T-cell (primary cell): ENCODE measurements around the gene SNX32. TPM values are rescaled to one million over a fixed set of nuclear protein-coding genes. Genes with fewer than 3 reads are reported as not detected.

Experiments
- ATAC-seq, 4 experiments: fragments of 200-7000 bp in 3 of 4; fragments of 150-1000 bp in 1 of 4; cut with Tn5 transposase; replicated peaks in 1 of 4; 1 replicate in 3 of 4; 2 replicates in 1 of 4; pipeline ENCODE4 v1.10.0; 2021; ENCODE audit warnings: moderate library complexity in 3 of 4, mild to moderate bottlenecking in 2 of 4, moderate number of reproducible peaks in 1 of 4
- CTCF ChIA-PET, 2 donors: fragments of 300-600 bp; sonication (Branson Sonifier 250); formaldehyde crosslinking; loops; one replicate each; lab custom pipeline; 2022; ENCODE audit warnings: antibody characterized with exemption in 2 of 2; lab: Charles Lee
- POLR2A ChIA-PET, 2 donors: fragments of 300-600 bp; sonication (Branson Sonifier 250); formaldehyde crosslinking; loops; one replicate each; lab custom pipeline; 2022; ENCODE audit warnings: antibody characterized with exemption in 2 of 2; lab: Charles Lee
- DNase-seq, 35 experiments: peaks; one replicate each; pipeline versions ENCODE4 v3.0.0 to v3.0.0-alpha.2; 2013 to 2023
- H3K27ac ChIP-seq: one replicate; pipeline ENCODE4 v1.5.1; 2013; ENCODE audit warnings: low read length
- H3K27me3 ChIP-seq, 2 experiments: replicated peaks in 1 of 2; 1 replicate in 1 of 2; 2 replicates in 1 of 2; pipeline versions ENCODE4 v1.6.1 to v1.7.0; 2013; ENCODE audit warnings: low read length in 1 of 2, mixed read lengths in 1 of 2; ENCODE audit not compliant: control insufficient read depth in 2 of 2, insufficient read depth in 2 of 2; ENCODE audit errors: extremely low read depth in 1 of 2
- H3K36me3 ChIP-seq, 2 donors: 1 replicate in 1 of 2; 2 replicates in 1 of 2; pipeline versions ENCODE4 v1.6.1 to v1.7.0; 2013; ENCODE audit warnings: low read length in 1 of 2; ENCODE audit not compliant: control insufficient read depth in 2 of 2, insufficient read depth in 1 of 2; ENCODE audit errors: extremely low read depth in 1 of 2
- H3K4me1 ChIP-seq, 2 experiments: 1 replicate in 1 of 2; 2 replicates in 1 of 2; pipeline versions ENCODE4 v1.6.1 to v1.7.0; 2013; ENCODE audit warnings: low read length in 2 of 2, mixed read lengths in 1 of 2; ENCODE audit not compliant: insufficient read depth in 2 of 2, control insufficient read depth in 1 of 2; ENCODE audit errors: extremely low read depth in 1 of 2
- H3K4me3 ChIP-seq, 2 donors: 1 replicate in 1 of 2; 2 replicates in 1 of 2; pipeline versions ENCODE4 v1.5.1 to v1.7.0; 2013; ENCODE audit warnings: mild to moderate bottlenecking in 2 of 2, low read length in 1 of 2, moderate library complexity in 1 of 2; ENCODE audit not compliant: control insufficient read depth in 1 of 2; ENCODE audit errors: extremely low read depth in 1 of 2
- H3K9me3 ChIP-seq: 2 replicates; pipeline ENCODE4 v1.7.0; 2013
- H3K27ac Mint-ChIP-seq, 2 donors: one replicate each; pipeline ENCODE4 v1.8.0; 2020 to 2021; ENCODE audit warnings: mild to moderate bottlenecking in 2 of 2, mixed read lengths in 2 of 2
- H3K27me3 Mint-ChIP-seq, 2 donors: one replicate each; pipeline ENCODE4 v1.8.0; 2021 to 2022; ENCODE audit warnings: mixed read lengths in 2 of 2
- H3K36me3 Mint-ChIP-seq: one replicate; pipeline ENCODE4 v1.8.0; 2021; ENCODE audit warnings: mixed read lengths
- H3K4me1 Mint-ChIP-seq, 3 donors: one replicate each; pipeline ENCODE4 v1.8.0; 2020 to 2022; ENCODE audit warnings: mixed read lengths in 3 of 3, mild to moderate bottlenecking in 1 of 3
- H3K4me3 Mint-ChIP-seq, 3 donors: one replicate each; pipeline ENCODE4 v1.8.0; 2020 to 2022; ENCODE audit warnings: mild to moderate bottlenecking in 3 of 3, mixed read lengths in 3 of 3, moderate library complexity in 3 of 3
- H3K9me3 Mint-ChIP-seq, 3 donors: one replicate each; pipeline ENCODE4 v1.8.0; 2020 to 2022; ENCODE audit warnings: mixed read lengths in 3 of 3
- WGBS: methylation state at CpG from one replicate; pipeline ENCODE4 v1.1.5; 2013; ENCODE audit warnings: missing lambda C conversion rate; ENCODE audit not compliant: insufficient coverage; 5-methylcytosine and 5-hydroxymethylcytosine counted together
- total RNA-seq, 35 experiments: library from RNA in 6 of 35; stranded (reverse) in 6 of 35; fragments of 120-200 nt in 1 of 35; gene quantifications; one replicate each; pipeline versions ENCODE4 v1.2.1 to v1.2.4 and lab custom pipeline; 2013 to 2026

SNX32 gene
- total RNA-seq, 5 donors from 2014 or later (not counting 1 experiment from before 2014, with no cell fraction given): 0.26 to 1.4 (median 1.2) TPM

- H3K4me3 Mint-ChIP-seq: peak overlapping the region; percentile 68 to 78 (median 74)
- H3K27me3 Mint-ChIP-seq: peaks cover 31 to 50% of the 10 kb centered on the region in 2 donors
- no peaks in the 10 kb centered on the region for H3K36me3 ChIP-seq
- peak in 2 of 35 experiments; percentile 19 to 28 for DNase-seq
- 9% methylated on average over 36 of the region's 64 CpGs for WGBS
- peaks cover 3 to 34% of the 10 kb centered on the region in 2 experiments for H3K4me1 ChIP-seq
- ATAC-seq: peak in 1 of 4 experiments; percentile 38
- ChIA-PET CTCF (no interaction called here), POLR2A (no interaction called here)
- H3K36me3 Mint-ChIP-seq: no peaks in the 10 kb centered on the region
- H3K27ac ChIP-seq: no peak overlapping the region
- no peak overlapping the region for H3K27ac Mint-ChIP-seq
- H3K4me1 Mint-ChIP-seq: peaks cover 16 to 48% (median 28%) of the 10 kb centered on the region in 3 donors
- H3K9me3 Mint-ChIP-seq: no peaks in the 10 kb centered on the region
- H3K27me3 ChIP-seq: peaks cover 0 to 78% of the 10 kb centered on the region in 2 experiments
- H3K9me3 ChIP-seq: no peaks in the 10 kb centered on the region
- H3K4me3 ChIP-seq: peak overlapping the region in 1 of 2 donors; percentile 55
These were observed 45.8 kb upstream of the SNX32 start for GRCh38 chr11:65787649-65788622.

- H3K9me3 ChIP-seq: no peaks in the 10 kb centered on the region
- peak overlapping the region in 2 of 3 donors; percentile 6 to 78 for H3K4me3 Mint-ChIP-seq
- H3K9me3 Mint-ChIP-seq: no peaks in the 10 kb centered on the region
- WGBS: 80% methylated on average over 2 of the region's 6 CpGs
- H3K27me3 Mint-ChIP-seq: peaks cover 31 to 50% of the 10 kb centered on the region in 2 donors
- no peak overlapping the region for H3K27ac Mint-ChIP-seq
- DNase-seq: no peak
- H3K27ac ChIP-seq: no peak overlapping the region
- H3K4me1 ChIP-seq: peaks cover 3 to 34% of the 10 kb centered on the region in 2 experiments
- H3K4me1 Mint-ChIP-seq: peaks cover 16 to 46% (median 28%) of the 10 kb centered on the region in 3 donors
- H3K36me3 ChIP-seq: no peaks in the 10 kb centered on the region
- ChIA-PET POLR2A (interaction anchor here in 1 of 2 donors (0.6 kb wide), 1 partner anchor 60 kb away, joined by 11 read pairs; no protein-coding TSS in a partner anchor), CTCF (no interaction called here)
- no peak overlapping the region for H3K4me3 ChIP-seq
- no peaks in the 10 kb centered on the region for H3K36me3 Mint-ChIP-seq
- peaks cover 0 to 79% of the 10 kb centered on the region in 2 experiments for H3K27me3 ChIP-seq
- no peak for ATAC-seq
These were observed 44.9 kb upstream of the SNX32 start for GRCh38 chr11:65788821-65789220.

GRCh38 chr11:65789230-65790103, 44.3 kb upstream of the SNX32 start:
- H3K27ac ChIP-seq: no peak overlapping the region
- H3K4me3 ChIP-seq: no peak overlapping the region
- no peaks in the 10 kb centered on the region for H3K36me3 Mint-ChIP-seq
- H3K4me1 Mint-ChIP-seq: peaks cover 16 to 43% (median 26%) of the 10 kb centered on the region in 3 donors
- H3K27me3 Mint-ChIP-seq: peaks cover 31 to 50% of the 10 kb centered on the region in 2 donors
- 93% methylated on average over 3 of the region's 14 CpGs for WGBS
- no peaks in the 10 kb centered on the region for H3K9me3 Mint-ChIP-seq
- H3K4me1 ChIP-seq: peaks cover 3 to 34% of the 10 kb centered on the region in 2 experiments
- ChIA-PET CTCF (interaction anchor here in 1 of 2 donors (1.2 kb wide), 1 partner anchor 10 kb away, joined by 4 read pairs; no protein-coding TSS in a partner anchor), POLR2A (interaction anchor here in 1 of 2 donors (0.6 kb wide), 1 partner anchor 60 kb away, joined by 11 read pairs; no protein-coding TSS in a partner anchor)
- H3K9me3 ChIP-seq: no peaks in the 10 kb centered on the region
- H3K27me3 ChIP-seq: peaks cover 0 to 77% of the 10 kb centered on the region in 2 experiments
- ATAC-seq: no peak
- no peak for DNase-seq
- peak overlapping the region in 1 of 3 donors; percentile 78 for H3K4me3 Mint-ChIP-seq
- H3K27ac Mint-ChIP-seq: no peak overlapping the region
- H3K36me3 ChIP-seq: no peaks in the 10 kb centered on the region

GRCh38 chr11:65790104-65790901, 43.5 kb upstream of the SNX32 start:
- no peaks in the 10 kb centered on the region for H3K36me3 ChIP-seq
- ChIA-PET CTCF (interaction anchor here in 1 of 2 donors (0.7 to 1.2 kb wide), 2 partner anchors 11 to 1178 kb away, joined by 3 to 4 read pairs; no protein-coding TSS in a partner anchor), POLR2A (interaction anchor here in 1 of 2 donors (0.5 kb wide), 1 partner anchor 15 kb away, joined by 5 read pairs; no protein-coding TSS in a partner anchor)
- no peak for ATAC-seq
- no peak overlapping the region for H3K27ac ChIP-seq
- H3K4me1 ChIP-seq: peaks cover 3 to 30% of the 10 kb centered on the region in 2 experiments
- no peaks in the 10 kb centered on the region for H3K9me3 Mint-ChIP-seq
- H3K4me1 Mint-ChIP-seq: peaks cover 13 to 38% (median 21%) of the 10 kb centered on the region in 3 donors
- DNase-seq: no peak
- H3K4me3 ChIP-seq: no peak overlapping the region
- no peak overlapping the region for H3K4me3 Mint-ChIP-seq
- H3K9me3 ChIP-seq: no peaks in the 10 kb centered on the region
- no peaks in the 10 kb centered on the region for H3K36me3 Mint-ChIP-seq
- H3K27me3 Mint-ChIP-seq: peaks cover 28 to 47% of the 10 kb centered on the region in 2 donors
- 87% methylated on average over 13 of the region's 13 CpGs for WGBS
- peaks cover 0 to 76% of the 10 kb centered on the region in 2 experiments for H3K27me3 ChIP-seq
- no peak overlapping the region for H3K27ac Mint-ChIP-seq

GRCh38 chr11:65790902-65791650, 42.7 kb upstream of the SNX32 start:
- H3K9me3 Mint-ChIP-seq: no peaks in the 10 kb centered on the region
- H3K4me1 Mint-ChIP-seq: peaks cover 6 to 30% (median 14%) of the 10 kb centered on the region in 3 donors
- H3K9me3 ChIP-seq: no peaks in the 10 kb centered on the region
- DNase-seq: no peak
- POLR2A ChIA-PET: interaction anchor here in 1 of 2 donors (0.5 kb wide), 1 partner anchor 14 kb away, joined by 5 read pairs; no protein-coding TSS in a partner anchor
- no peak for ATAC-seq
- peaks cover 2 to 23% of the 10 kb centered on the region in 2 experiments for H3K4me1 ChIP-seq
- CTCF ChIA-PET: interaction anchor here in 1 of 2 donors (1.2 kb wide), 1 partner anchor 11 kb away, joined by 4 read pairs; no protein-coding TSS in a partner anchor
- H3K36me3 Mint-ChIP-seq: no peaks in the 10 kb centered on the region
- H3K27me3 ChIP-seq: peaks cover 0 to 76% of the 10 kb centered on the region in 2 experiments
- H3K27ac Mint-ChIP-seq: no peak overlapping the region
- H3K36me3 ChIP-seq: no peaks in the 10 kb centered on the region
- H3K27me3 Mint-ChIP-seq: peaks cover 25 to 42% of the 10 kb centered on the region in 2 donors
- H3K27ac ChIP-seq: peak overlapping the region; percentile 26
- no peak overlapping the region for H3K4me3 ChIP-seq
- WGBS: 86% methylated on average over 18 of the region's 18 CpGs
- no peak overlapping the region for H3K4me3 Mint-ChIP-seq
